Measurements from ENCODE around the gene ARL3.
"Not testable (repeated sequence)": the region's sequence is repeated elsewhere in the genome, so short reads cannot be mapped to it uniquely, and the experiment has no call there.

ARL3 gene

GRCh38 chr10:102713814-102714620 is at the start of gene ARL3:
TSS of gene ARL3 (minus strand) at chr10:102714397. CDS start at chr10:102714275, 122 bp downstream.
- DNase-seq (ENCODE audit: low read depth in 2 of 2): peak; percentile 94 to 99

- DNase-seq (ENCODE audit: low read depth in 2 of 2): no peak
These were observed 48.9 kb upstream of the ARL3 start for GRCh38 chr10:102763037-102763607.

- no peak for DNase-seq (ENCODE audit: low read depth in 2 of 2)
These were observed 48.3 kb upstream of the ARL3 start for GRCh38 chr10:102762401-102763015.

GRCh38 chr10:102761981-102762380 is 47.8 kb upstream of the ARL3 start:
- DNase-seq (ENCODE audit: low read depth in 2 of 2): no peak

- DNase-seq (ENCODE audit: low read depth in 2 of 2): no peak
These were observed 45.5 kb upstream of the ARL3 start for GRCh38 chr10:102759497-102760210.

- DNase-seq (ENCODE audit: low read depth in 2 of 2): not testable (repeated sequence)
These were observed 44.7 kb upstream of the ARL3 start for GRCh38 chr10:102758933-102759262.

- DNase-seq (ENCODE audit: low read depth in 2 of 2): no peak
These were observed 44.2 kb upstream of the ARL3 start for GRCh38 chr10:102758240-102758932.

- DNase-seq (ENCODE audit: low read depth in 2 of 2): no peak
These were observed 43.1 kb upstream of the ARL3 start for GRCh38 chr10:102757323-102757722.

- DNase-seq (ENCODE audit: low read depth in 2 of 2): no peak
These were observed 39.5 kb upstream of the ARL3 start for GRCh38 chr10:102753718-102754117.

GRCh38 chr10:102752934-102753664 is 38.9 kb upstream of the ARL3 start:
- no peak for DNase-seq (ENCODE audit: low read depth in 2 of 2)

GRCh38 chr10:102752266-102752930 is 38.2 kb upstream of the ARL3 start:
- DNase-seq (ENCODE audit: low read depth in 2 of 2): no peak

- no peak for DNase-seq (ENCODE audit: low read depth in 2 of 2)
These were observed 31.0 kb upstream of the ARL3 start for GRCh38 chr10:102745157-102745556.

- DNase-seq (ENCODE audit: low read depth in 2 of 2): no peak
These were observed 30.3 kb upstream of the ARL3 start for GRCh38 chr10:102744374-102745051.

- DNase-seq (ENCODE audit: low read depth in 2 of 2): peak; percentile 89 to 92
These were observed 29.6 kb upstream of the ARL3 start, which contains the start of gene WBP1L for GRCh38 chr10:102743588-102744373. TSS of gene WBP1L (plus strand) at chr10:102743948. CDS start at chr10:102744054, 106 bp downstream.

- DNase-seq (ENCODE audit: low read depth in 2 of 2): no peak
These were observed 28.9 kb upstream of the ARL3 start for GRCh38 chr10:102743078-102743587.

- not testable (repeated sequence) for DNase-seq (ENCODE audit: low read depth in 2 of 2)
These were observed 28.1 kb upstream of the ARL3 start for GRCh38 chr10:102742313-102742712.

- no peak for DNase-seq (ENCODE audit: low read depth in 2 of 2)
These were observed 27.6 kb upstream of the ARL3 start for GRCh38 chr10:102741726-102742237.

GRCh38 chr10:102740229-102740628 is 26.0 kb upstream of the ARL3 start:
- DNase-seq (ENCODE audit: low read depth in 2 of 2): no peak

All from stimulated activated CD4-positive, alpha-beta T cell treated with anti-CD3 and anti-CD28 coated beads, Interleukin-4, amount 100 ng/mL, for 48 hours (primary cell).